GM19468 (cell line): ENCODE results near the gene IER5L.

Experiments used
- ATAC-seq: cut with Tn5 transposase; IDR thresholded peaks from one replicate; pipeline ENCODE4 v1.9.1; 2021; ENCODE audit warnings: mild to moderate bottlenecking, moderate library complexity, moderate number of reproducible peaks; ENCODE audit not compliant: unreplicated experiment; ENCODE audit errors: extremely low read depth

The IER5L gene

GRCh38 chr9:129177791-129178567 lies at the start of gene IER5L:
Gene IER5L (minus strand): TSS chr9:129178261. CDS start chr9:129178052, 209 bp downstream.
- ATAC-seq: peak; percentile 85

- no peak for ATAC-seq
Measured at GRCh38 chr9:129227843-129228189, 49.8 kb upstream of the IER5L start.

- ATAC-seq: no peak
Measured at GRCh38 chr9:129225815-129226214, 47.8 kb upstream of the IER5L start.

GRCh38 chr9:129225490-129225778 lies 47.4 kb upstream of the IER5L start:
- ATAC-seq: no peak

GRCh38 chr9:129224618-129225489 lies 46.8 kb upstream of the IER5L start:
- ATAC-seq: no peak

GRCh38 chr9:129223551-129224208 lies 45.6 kb upstream of the IER5L start:
- no peak for ATAC-seq

- no peak for ATAC-seq
Measured at GRCh38 chr9:129222819-129223218, 44.8 kb upstream of the IER5L start.

GRCh38 chr9:129221979-129222635 lies 44.0 kb upstream of the IER5L start:
- no peak for ATAC-seq

- ATAC-seq: no peak
Measured at GRCh38 chr9:129221233-129221632, 43.2 kb upstream of the IER5L start.

GRCh38 chr9:129220771-129221170 lies 42.7 kb upstream of the IER5L start:
- ATAC-seq: no peak

- ATAC-seq: no peak
Measured at GRCh38 chr9:129218918-129219317, 40.9 kb upstream of the IER5L start.

GRCh38 chr9:129218272-129218625 lies 40.2 kb upstream of the IER5L start:
- ATAC-seq: no peak

- no peak for ATAC-seq
Measured at GRCh38 chr9:129213551-129213950, 35.5 kb upstream of the IER5L start.

- ATAC-seq: no peak
Measured at GRCh38 chr9:129211686-129212085, 33.6 kb upstream of the IER5L start.

GRCh38 chr9:129210125-129210524 lies 32.1 kb upstream of the IER5L start:
- no peak for ATAC-seq

- ATAC-seq: no peak
Measured at GRCh38 chr9:129209580-129209979, 31.5 kb upstream of the IER5L start.

- no peak for ATAC-seq
Measured at GRCh38 chr9:129209109-129209508, 31.0 kb upstream of the IER5L start.

GRCh38 chr9:129208207-129209032 lies 30.4 kb upstream of the IER5L start:
- no peak for ATAC-seq

- ATAC-seq: no peak
Measured at GRCh38 chr9:129206905-129207304, 28.8 kb upstream of the IER5L start.

GRCh38 chr9:129206401-129206800 lies 28.3 kb upstream of the IER5L start:
- no peak for ATAC-seq
